GM12874 (cell line): ENCODE measurements around the gene CFAP57.

Experiments
- TF ChIP-seq, protein P1 (sequence below): IDR thresholded peaks from 2 replicates; pipeline ENCODE4 v1.5.1; 2011; ENCODE audit warnings: low read depth, mild to moderate bottlenecking, control low read depth, low read length, moderate library complexity; ENCODE audit not compliant: insufficient read depth

Gene CFAP57

GRCh38 chr1:43282220-43283195 is 110.4 kb downstream of the CFAP57 start:
- TF ChIP-seq, protein P1, sequence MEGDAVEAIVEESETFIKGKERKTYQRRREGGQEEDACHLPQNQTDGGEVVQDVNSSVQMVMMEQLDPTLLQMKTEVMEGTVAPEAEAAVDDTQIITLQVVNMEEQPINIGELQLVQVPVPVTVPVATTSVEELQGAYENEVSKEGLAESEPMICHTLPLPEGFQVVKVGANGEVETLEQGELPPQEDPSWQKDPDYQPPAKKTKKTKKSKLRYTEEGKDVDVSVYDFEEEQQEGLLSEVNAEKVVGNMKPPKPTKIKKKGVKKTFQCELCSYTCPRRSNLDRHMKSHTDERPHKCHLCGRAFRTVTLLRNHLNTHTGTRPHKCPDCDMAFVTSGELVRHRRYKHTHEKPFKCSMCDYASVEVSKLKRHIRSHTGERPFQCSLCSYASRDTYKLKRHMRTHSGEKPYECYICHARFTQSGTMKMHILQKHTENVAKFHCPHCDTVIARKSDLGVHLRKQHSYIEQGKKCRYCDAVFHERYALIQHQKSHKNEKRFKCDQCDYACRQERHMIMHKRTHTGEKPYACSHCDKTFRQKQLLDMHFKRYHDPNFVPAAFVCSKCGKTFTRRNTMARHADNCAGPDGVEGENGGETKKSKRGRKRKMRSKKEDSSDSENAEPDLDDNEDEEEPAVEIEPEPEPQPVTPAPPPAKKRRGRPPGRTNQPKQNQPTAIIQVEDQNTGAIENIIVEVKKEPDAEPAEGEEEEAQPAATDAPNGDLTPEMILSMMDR: no peak

GRCh38 chr1:43284065-43284464 is 111.9 kb downstream of the CFAP57 start:
- TF ChIP-seq, protein P1: no peak

GRCh38 chr1:43284546-43285110 is 112.5 kb downstream of the CFAP57 start:
- TF ChIP-seq, protein P1: no peak

DNA sequence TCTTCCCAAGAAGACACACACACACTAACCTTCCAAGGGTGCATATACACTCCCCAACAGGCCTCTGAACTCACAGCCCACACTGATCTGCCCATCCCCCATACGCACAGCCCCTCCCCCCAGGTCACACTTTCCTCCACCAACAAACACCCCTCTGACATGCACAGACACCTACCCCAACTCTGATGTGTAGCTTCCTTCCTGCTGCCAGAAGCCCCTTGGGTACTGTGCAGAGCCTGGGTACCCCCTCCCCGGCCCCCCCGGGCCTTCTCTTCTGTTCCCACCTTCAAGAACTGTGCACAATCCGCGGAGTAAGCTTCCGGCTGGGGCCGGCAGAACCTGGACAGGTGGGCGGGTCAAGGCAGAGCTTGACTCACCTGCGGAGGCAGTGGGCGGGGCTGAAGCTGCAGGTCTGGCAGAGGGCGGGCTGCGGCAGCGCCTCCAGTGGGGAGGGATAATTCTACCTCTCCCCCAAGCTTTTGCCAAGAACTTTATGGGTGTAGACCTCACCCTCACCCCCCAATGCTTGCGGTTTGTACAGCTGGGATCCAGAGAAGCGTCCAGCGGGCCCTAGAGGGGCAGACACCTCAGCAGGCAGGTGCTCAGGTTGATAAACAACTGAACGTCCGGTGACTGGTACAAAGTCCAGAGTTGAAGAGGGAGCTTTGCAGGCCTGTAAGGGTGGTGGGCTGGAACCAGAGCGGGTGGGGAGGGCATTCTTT is 113.3 kb downstream of the CFAP57 start, which contains the start of gene C1orf210:
TSS of gene C1orf210 (minus strand) at position 313 of the 722 bp plus-strand sequence. CDS start 2,311 bp downstream, outside the sequence.
- TF ChIP-seq, protein P1: no peak

- TF ChIP-seq, protein P1: no peak
Observed at GRCh38 chr1:43286115-43286514, 114.0 kb downstream of the CFAP57 start.

GRCh38 chr1:43286533-43286932 is 114.4 kb downstream of the CFAP57 start:
- TF ChIP-seq, protein P1: no peak
